B cell (primary cell): ENCODE measurements around the gene YOD1. TPM values are rescaled to one million over a fixed set of nuclear protein-coding genes. Genes with fewer than 3 reads are reported as not detected.

Experiments used
- ATAC-seq: fragments of 200-7000 bp; cut with Tn5 transposase; one replicate; pipeline ENCODE4 v1.10.0; 2021; ENCODE audit warnings: low read depth, mild to moderate bottlenecking, moderate number of reproducible peaks, moderate library complexity
- CTCF ChIA-PET: fragments of 350-600 bp; sonication (Branson Sonifier 250); formaldehyde crosslinking; loops from one replicate; lab custom pipeline; 2021; ENCODE audit warnings: antibody characterized with exemption, inconsistent platforms; lab: Charles Lee
- POLR2A ChIA-PET: fragments of 350-600 bp; sonication (Branson Sonifier 250); formaldehyde crosslinking; loops from one replicate; lab custom pipeline; 2021; ENCODE audit warnings: antibody characterized with exemption; lab: Charles Lee
- DNase-seq: peaks from one replicate; pipeline ENCODE4 v3.0.0; 2013
- H2AFZ ChIP-seq: 2 replicates; pipeline ENCODE4 v1.6.1; 2012; ENCODE audit warnings: mild to moderate bottlenecking, low read depth, low read length; ENCODE audit not compliant: insufficient read depth, poor library complexity, severe bottlenecking
- H3K27ac ChIP-seq, 2 donors: 1 replicate in 1 of 2; 2 replicates in 1 of 2; pipeline ENCODE4 v1.5.1; 2012 to 2013; ENCODE audit warnings: low read length in 2 of 2, mild to moderate bottlenecking in 2 of 2, moderate library complexity in 1 of 2
- H3K27me3 ChIP-seq, 4 experiments: fragments of 200-600 bp in 1 of 4; sonication (generic) in 1 of 4; replicated peaks in 1 of 4; 1 replicate in 2 of 4; 2 replicates in 2 of 4; pipeline versions ENCODE4 v1.6.1 to v1.7.0; 2013 to 2016; ENCODE audit warnings: low read length in 3 of 4, mild to moderate bottlenecking in 2 of 4, mixed read lengths in 1 of 4, moderate library complexity in 1 of 4; ENCODE audit not compliant: insufficient read depth in 4 of 4, control insufficient read depth in 3 of 4; ENCODE audit errors: control extremely low read depth in 1 of 4
- H3K36me3 ChIP-seq, 2 experiments: replicated peaks in 1 of 2; 1 replicate in 1 of 2; 2 replicates in 1 of 2; pipeline versions ENCODE4 v1.6.1 to v1.7.1; 2013; ENCODE audit warnings: low read length in 1 of 2; ENCODE audit not compliant: insufficient read depth in 2 of 2, control insufficient read depth in 1 of 2; ENCODE audit errors: control extremely low read depth in 1 of 2, extremely low read depth in 1 of 2
- H3K4me1 ChIP-seq, 2 donors: fragments of 200-600 bp in 1 of 2; sonication (generic) in 1 of 2; 1 replicate in 1 of 2; 2 replicates in 1 of 2; pipeline versions ENCODE4 v1.5.1 to v1.6.1; 2013 to 2017; ENCODE audit warnings: low read length in 2 of 2; ENCODE audit not compliant: control insufficient read depth in 2 of 2, insufficient read depth in 2 of 2
- H3K4me2 ChIP-seq: replicated peaks from 2 replicates; pipeline ENCODE3; 2012; ENCODE audit warnings: mild to moderate bottlenecking, low read depth, low read length; ENCODE audit not compliant: poor library complexity, severe bottlenecking
- H3K4me3 ChIP-seq, 5 experiments: fragments of 200-600 bp in 1 of 5; sonication (generic) in 1 of 5; 1 replicate in 3 of 5; 2 replicates in 2 of 5; pipeline versions ENCODE4 v1.5.1 to v1.7.0; 2011 to 2016; ENCODE audit warnings: low read length in 4 of 5, mild to moderate bottlenecking in 4 of 5, low read depth in 2 of 5, control low read depth in 1 of 5, moderate library complexity in 1 of 5; ENCODE audit not compliant: insufficient read depth in 1 of 5; ENCODE audit errors: control extremely low read depth in 1 of 5, extremely low read depth in 1 of 5
- H3K79me2 ChIP-seq: fragments of 200-600 bp; sonication (generic); one replicate; pipeline ENCODE4 v1.6.0; 2016; ENCODE audit warnings: low read length; ENCODE audit not compliant: control insufficient read depth, insufficient read depth
- H3K9ac ChIP-seq: fragments of 200-600 bp; sonication (generic); 2 replicates; pipeline ENCODE4 v1.6.1; 2017; ENCODE audit warnings: mild to moderate bottlenecking, low read length, moderate library complexity
- H3K9me3 ChIP-seq, 3 donors: one replicate each; pipeline versions ENCODE4 v1.6.1 to v1.7.1; 2013; ENCODE audit warnings: low read length in 2 of 3; ENCODE audit not compliant: control insufficient read depth in 2 of 3, insufficient read depth in 1 of 3; ENCODE audit errors: control extremely low read depth in 1 of 3
- H4K20me1 ChIP-seq: 2 replicates; pipeline ENCODE4 v1.6.0; 2012; ENCODE audit warnings: mild to moderate bottlenecking, low read length; ENCODE audit not compliant: insufficient read depth, control insufficient read depth, poor library complexity, severe bottlenecking
- H3K27ac Mint-ChIP-seq: one replicate; pipeline ENCODE4 v1.8.0; 2021; ENCODE audit warnings: mixed read lengths
- H3K27me3 Mint-ChIP-seq: one replicate; pipeline ENCODE4 v1.8.0; 2021; ENCODE audit warnings: mixed read lengths
- H3K4me1 Mint-ChIP-seq: one replicate; pipeline ENCODE4 v1.8.0; 2021; ENCODE audit warnings: mixed read lengths
- H3K4me3 Mint-ChIP-seq: one replicate; pipeline ENCODE4 v1.8.0; 2021; ENCODE audit warnings: mixed read lengths
- H3K9me3 Mint-ChIP-seq: one replicate; pipeline ENCODE4 v1.8.0; 2022; ENCODE audit warnings: mixed read lengths; ENCODE audit not compliant: insufficient read depth
- EZH2 ChIP-seq: IDR thresholded peaks from 2 replicates; pipeline ENCODE4 v1.6.1; 2012; ENCODE audit warnings: borderline replicate concordance, low read depth, mild to moderate bottlenecking, moderate library complexity, low read length; ENCODE audit not compliant: insufficient read depth, poor library complexity, severe bottlenecking
- WGBS: methylation state at CpG from one replicate; pipeline ENCODE4 v1.1.5; 2013; ENCODE audit warnings: missing lambda C conversion rate; ENCODE audit not compliant: insufficient coverage; 5-methylcytosine and 5-hydroxymethylcytosine counted together
- intact Hi-C: fragments of 100-400 bp; cut with micrococcal nuclease; formaldehyde crosslinking; loops from one replicate; pipeline ENCODE4 v1.10.0; 2022
- polyA plus RNA-seq: library from polyadenylated mRNA; depleted of rRNA; stranded (reverse); fragments of >200 nt; gene quantifications from 2 replicates; pipeline ENCODE4 v1.2.3, GENCODE V29; 2012
- total RNA-seq, 2 donors: library from RNA; stranded (reverse); fragments of 120-200 nt in 1 of 2; gene quantifications; 1 replicate in 1 of 2; 2 replicates in 1 of 2; pipeline versions ENCODE4 v1.2.3 to v1.2.4, GENCODE V29; 2013 to 2022
- TF ChIP-seq, protein P1 (sequence below): fragments of 200-600 bp; IDR thresholded peaks from one replicate; pipeline ENCODE4 v1.8.0; 2022; ENCODE audit warnings: antibody characterized with exemption, mild to moderate bottlenecking

Gene YOD1
- total and polyA plus RNA-seq, 2 donors (not counting 1 experiment from before 2014, with no cell fraction given) = 2.3 to 9.4 TPM

DNA sequence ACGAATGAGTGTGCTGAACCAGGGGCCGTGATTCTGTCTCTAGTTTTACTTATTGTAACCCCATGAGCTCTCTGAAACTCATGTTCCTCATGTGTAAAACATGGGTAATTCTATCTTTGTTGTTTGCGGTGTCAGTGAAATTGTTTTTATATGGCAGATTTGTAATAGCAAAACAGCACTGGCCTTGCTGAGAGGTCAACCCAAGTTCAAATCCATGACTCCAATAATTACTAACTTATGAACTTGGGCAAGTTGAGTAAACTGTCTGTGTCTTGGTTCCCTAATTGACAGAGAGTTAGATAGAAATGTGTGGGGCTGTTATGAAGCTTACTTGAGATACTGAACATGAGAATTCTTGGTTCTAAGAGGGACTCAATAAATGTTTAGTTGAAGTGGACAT lies 36.3 kb downstream of the YOD1 start:
- H3K27me3 Mint-ChIP-seq = peaks cover 62% of the 10 kb centered on the region
- H3K4me3 ChIP-seq = no peak overlapping the region
- no peak overlapping the region for H3K4me3 Mint-ChIP-seq
- H4K20me1 ChIP-seq = no peaks in the 10 kb centered on the region
- intact Hi-C loops = no loop called here
- no peaks in the 10 kb centered on the region for H3K9me3 ChIP-seq
- no peak overlapping the region for H3K27ac ChIP-seq
- no peak overlapping the region for H2AFZ ChIP-seq
- ATAC-seq (no peak), DNase-seq (no peak)
- no peaks in the 10 kb centered on the region for H3K79me2 ChIP-seq
- H3K4me1 ChIP-seq = no peaks in the 10 kb centered on the region
- H3K9ac ChIP-seq = no peak overlapping the region
- ChIA-PET POLR2A (no interaction called here), CTCF (interaction anchor here (0.6 to 3.1 kb wide), 4 partner anchors 11 to 1762 kb away, joined by 3 to 21 read pairs (median 3); no protein-coding TSS in a partner anchor)
- H3K36me3 ChIP-seq = no peaks in the 10 kb centered on the region
- H3K27ac Mint-ChIP-seq = no peak overlapping the region
- no peak overlapping the region for H3K4me2 ChIP-seq
- WGBS = 100% methylated on average over 2 of the region's 3 CpGs
- H3K27me3 ChIP-seq = peaks cover 0 to 15% (median 8%) of the 10 kb centered on the region in 4 experiments
- no peak for TF ChIP-seq EZH2
- TF ChIP-seq, protein P1, sequence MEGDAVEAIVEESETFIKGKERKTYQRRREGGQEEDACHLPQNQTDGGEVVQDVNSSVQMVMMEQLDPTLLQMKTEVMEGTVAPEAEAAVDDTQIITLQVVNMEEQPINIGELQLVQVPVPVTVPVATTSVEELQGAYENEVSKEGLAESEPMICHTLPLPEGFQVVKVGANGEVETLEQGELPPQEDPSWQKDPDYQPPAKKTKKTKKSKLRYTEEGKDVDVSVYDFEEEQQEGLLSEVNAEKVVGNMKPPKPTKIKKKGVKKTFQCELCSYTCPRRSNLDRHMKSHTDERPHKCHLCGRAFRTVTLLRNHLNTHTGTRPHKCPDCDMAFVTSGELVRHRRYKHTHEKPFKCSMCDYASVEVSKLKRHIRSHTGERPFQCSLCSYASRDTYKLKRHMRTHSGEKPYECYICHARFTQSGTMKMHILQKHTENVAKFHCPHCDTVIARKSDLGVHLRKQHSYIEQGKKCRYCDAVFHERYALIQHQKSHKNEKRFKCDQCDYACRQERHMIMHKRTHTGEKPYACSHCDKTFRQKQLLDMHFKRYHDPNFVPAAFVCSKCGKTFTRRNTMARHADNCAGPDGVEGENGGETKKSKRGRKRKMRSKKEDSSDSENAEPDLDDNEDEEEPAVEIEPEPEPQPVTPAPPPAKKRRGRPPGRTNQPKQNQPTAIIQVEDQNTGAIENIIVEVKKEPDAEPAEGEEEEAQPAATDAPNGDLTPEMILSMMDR = no peak
- H3K9me3 Mint-ChIP-seq = no peaks in the 10 kb centered on the region
- no peaks in the 10 kb centered on the region for H3K4me1 Mint-ChIP-seq

DNA sequence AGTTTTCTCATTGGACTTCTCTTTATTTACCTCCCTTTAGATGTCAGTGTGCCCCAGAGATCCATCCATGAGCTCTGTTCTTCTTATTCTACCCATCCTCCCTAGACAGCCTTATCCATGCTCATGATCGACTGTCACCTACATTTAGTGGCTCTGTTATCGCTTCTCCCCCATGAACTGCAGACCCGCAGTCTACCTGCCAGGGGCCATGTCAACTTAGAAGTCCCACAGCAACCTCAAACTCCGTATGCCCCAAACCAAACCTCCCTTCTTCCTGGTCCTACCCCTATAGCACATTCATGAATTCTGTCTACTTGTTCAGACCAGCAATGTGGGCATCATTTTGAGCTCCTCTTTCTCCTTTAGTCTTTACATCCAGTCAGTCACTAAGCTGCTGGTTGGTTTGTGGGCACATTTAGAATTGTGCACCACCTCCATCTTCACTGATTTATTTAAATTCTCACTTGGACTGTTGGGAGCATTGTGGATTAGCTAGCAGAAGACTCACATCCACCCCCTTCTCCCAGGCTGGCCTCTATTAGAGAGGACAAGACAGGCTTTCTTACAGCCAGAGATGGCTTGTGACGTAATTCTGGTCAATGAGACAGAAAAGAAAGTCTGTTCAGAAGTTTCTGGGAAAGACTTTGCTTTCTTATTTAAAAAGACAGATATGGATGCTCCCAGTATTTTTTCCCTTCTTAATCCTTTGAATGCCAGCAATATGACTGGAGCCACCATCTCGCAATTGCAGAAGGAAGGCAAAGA lies 37.5 kb downstream of the YOD1 start:
- Mint-ChIP-seq H3K9me3 (no peaks in the 10 kb centered on the region), H3K27me3 (peaks cover 58% of the 10 kb centered on the region), H3K27ac (no peak overlapping the region), H3K4me1 (no peaks in the 10 kb centered on the region), H3K4me3 (no peak overlapping the region)
- TF ChIP-seq, protein P1 = no peak
- TF ChIP-seq EZH2 = no peak
- H2AFZ ChIP-seq = no peak overlapping the region
- intact Hi-C loops = no loop called here
- no peaks in the 10 kb centered on the region for H3K9me3 ChIP-seq
- H3K9ac ChIP-seq = no peak overlapping the region
- no peak overlapping the region for H3K4me2 ChIP-seq
- ATAC-seq (no peak), DNase-seq (no peak)
- H3K36me3 ChIP-seq = no peaks in the 10 kb centered on the region
- no peak overlapping the region for H3K4me3 ChIP-seq
- POLR2A ChIA-PET = no interaction called here
- no peaks in the 10 kb centered on the region for H3K4me1 ChIP-seq
- no peak overlapping the region for H3K27ac ChIP-seq
- H4K20me1 ChIP-seq = no peaks in the 10 kb centered on the region
- no peaks in the 10 kb centered on the region for H3K79me2 ChIP-seq
- CTCF ChIA-PET = interaction anchor here (3.1 kb wide), 1 partner anchor 10 kb away, joined by 21 read pairs; no protein-coding TSS in a partner anchor
- 81% methylated on average over 4 of the region's 6 CpGs for WGBS
- H3K27me3 ChIP-seq = peaks cover 0 to 15% (median 8%) of the 10 kb centered on the region in 4 experiments
